ENCODE data around the gene MAP1B.

MAP1B gene

GRCh38 chr5:72199681-72200080 is 92.4 kb downstream of the MAP1B start:
- Mint-ChIP-seq H3K4me1 (ENCODE audit: low read depth) (peaks cover 9% of the 10 kb centered on the region), H3K27ac (no peak overlapping the region), H3K27me3 (peaks cover 2% of the 10 kb centered on the region), H3K36me3 (no peaks in the 10 kb centered on the region), H3K4me3 (no peak overlapping the region), H3K9me3 (ENCODE audit: low read depth) (no peaks in the 10 kb centered on the region)

GRCh38 chr5:72202331-72202825 is 95.1 kb downstream of the MAP1B start:
- H3K36me3 Mint-ChIP-seq, result peaks cover 3% of the 10 kb centered on the region
- H3K4me3 Mint-ChIP-seq, result no peak overlapping the region
- no peak overlapping the region for H3K27ac Mint-ChIP-seq
- no peaks in the 10 kb centered on the region for H3K4me1 Mint-ChIP-seq (ENCODE audit: low read depth)
- H3K9me3 Mint-ChIP-seq (ENCODE audit: low read depth), result no peaks in the 10 kb centered on the region
- no peaks in the 10 kb centered on the region for H3K27me3 Mint-ChIP-seq

GRCh38 chr5:72203251-72203845 is 96.1 kb downstream of the MAP1B start:
- Mint-ChIP-seq H3K27ac (no peak overlapping the region), H3K27me3 (no peaks in the 10 kb centered on the region), H3K4me3 (no peak overlapping the region), H3K36me3 (peaks cover 6% of the 10 kb centered on the region), H3K9me3 (ENCODE audit: low read depth) (no peaks in the 10 kb centered on the region), H3K4me1 (ENCODE audit: low read depth) (no peaks in the 10 kb centered on the region)

- no peak overlapping the region for H3K4me3 Mint-ChIP-seq
- H3K36me3 Mint-ChIP-seq, result peaks cover 6% of the 10 kb centered on the region
- H3K4me1 Mint-ChIP-seq (ENCODE audit: low read depth), result no peaks in the 10 kb centered on the region
- H3K27me3 Mint-ChIP-seq, result no peaks in the 10 kb centered on the region
- no peak overlapping the region for H3K27ac Mint-ChIP-seq
- H3K9me3 Mint-ChIP-seq (ENCODE audit: low read depth), result no peaks in the 10 kb centered on the region
These were observed 97.7 kb downstream of the MAP1B start for GRCh38 chr5:72204946-72205345.

GRCh38 chr5:72205431-72206009 is 98.2 kb downstream of the MAP1B start:
- H3K9me3 Mint-ChIP-seq (ENCODE audit: low read depth), result no peaks in the 10 kb centered on the region
- H3K27ac Mint-ChIP-seq, result no peak overlapping the region

GRCh38 chr5:72206160-72206559 is 98.9 kb downstream of the MAP1B start:
- Mint-ChIP-seq H3K27ac (no peak overlapping the region), H3K4me1 (ENCODE audit: low read depth) (no peaks in the 10 kb centered on the region), H3K4me3 (no peak overlapping the region), H3K9me3 (ENCODE audit: low read depth) (no peaks in the 10 kb centered on the region), H3K27me3 (no peaks in the 10 kb centered on the region), H3K36me3 (peaks cover 6% of the 10 kb centered on the region)

More at GRCh38 chr5:72205431-72206009, 98.2 kb downstream of the MAP1B start:
- Mint-ChIP-seq H3K4me1 (ENCODE audit: low read depth) (no peaks in the 10 kb centered on the region), H3K4me3 (no peak overlapping the region), H3K36me3 (peaks cover 6% of the 10 kb centered on the region), H3K27me3 (no peaks in the 10 kb centered on the region)

GRCh38 chr5:72206994-72207393 is 99.7 kb downstream of the MAP1B start:
- peaks cover 6% of the 10 kb centered on the region for H3K36me3 Mint-ChIP-seq
- H3K9me3 Mint-ChIP-seq (ENCODE audit: low read depth), result no peaks in the 10 kb centered on the region
- no peak overlapping the region for H3K27ac Mint-ChIP-seq
- no peaks in the 10 kb centered on the region for H3K4me1 Mint-ChIP-seq (ENCODE audit: low read depth)
- no peaks in the 10 kb centered on the region for H3K27me3 Mint-ChIP-seq
- H3K4me3 Mint-ChIP-seq, result no peak overlapping the region

- Mint-ChIP-seq H3K27ac (no peak overlapping the region), H3K36me3 (peaks cover 6% of the 10 kb centered on the region), H3K4me3 (no peak overlapping the region), H3K4me1 (ENCODE audit: low read depth) (no peaks in the 10 kb centered on the region), H3K9me3 (ENCODE audit: low read depth) (no peaks in the 10 kb centered on the region), H3K27me3 (no peaks in the 10 kb centered on the region)
These were observed 101.2 kb downstream of the MAP1B start for GRCh38 chr5:72208324-72208926.

GRCh38 chr5:72209147-72210115 is 102.2 kb downstream of the MAP1B start:
- no peak overlapping the region for H3K27ac Mint-ChIP-seq
- no peaks in the 10 kb centered on the region for H3K9me3 Mint-ChIP-seq (ENCODE audit: low read depth)
- H3K36me3 Mint-ChIP-seq, result peaks cover 8% of the 10 kb centered on the region
- no peak overlapping the region for H3K4me3 Mint-ChIP-seq
- no peaks in the 10 kb centered on the region for H3K27me3 Mint-ChIP-seq
- no peaks in the 10 kb centered on the region for H3K4me1 Mint-ChIP-seq (ENCODE audit: low read depth)

- H3K4me3 Mint-ChIP-seq, result no peak overlapping the region
- no peaks in the 10 kb centered on the region for H3K4me1 Mint-ChIP-seq (ENCODE audit: low read depth)
- H3K9me3 Mint-ChIP-seq (ENCODE audit: low read depth), result no peaks in the 10 kb centered on the region
- no peak overlapping the region for H3K27ac Mint-ChIP-seq
- H3K36me3 Mint-ChIP-seq, result peaks cover 8% of the 10 kb centered on the region
- H3K27me3 Mint-ChIP-seq, result no peaks in the 10 kb centered on the region
These were observed 103.8 kb downstream of the MAP1B start for GRCh38 chr5:72210888-72211678.

- H3K4me1 Mint-ChIP-seq (ENCODE audit: low read depth), result no peaks in the 10 kb centered on the region
- H3K27me3 Mint-ChIP-seq, result no peaks in the 10 kb centered on the region
- H3K4me3 Mint-ChIP-seq, result no peak overlapping the region
These were observed 104.9 kb downstream of the MAP1B start for GRCh38 chr5:72212171-72212570.

GRCh38 chr5:72213482-72213881 is 106.2 kb downstream of the MAP1B start:
- Mint-ChIP-seq H3K9me3 (ENCODE audit: low read depth) (no peaks in the 10 kb centered on the region), H3K27me3 (no peaks in the 10 kb centered on the region), H3K4me1 (ENCODE audit: low read depth) (no peaks in the 10 kb centered on the region), H3K4me3 (no peak overlapping the region), H3K36me3 (peaks cover 10% of the 10 kb centered on the region), H3K27ac (no peak overlapping the region)

More at GRCh38 chr5:72212171-72212570, 104.9 kb downstream of the MAP1B start:
- Mint-ChIP-seq H3K9me3 (ENCODE audit: low read depth) (no peaks in the 10 kb centered on the region), H3K36me3 (peaks cover 8% of the 10 kb centered on the region), H3K27ac (no peak overlapping the region)

GRCh38 chr5:72214168-72214567 is 106.9 kb downstream of the MAP1B start:
- Mint-ChIP-seq H3K36me3 (peaks cover 15% of the 10 kb centered on the region), H3K9me3 (ENCODE audit: low read depth) (no peaks in the 10 kb centered on the region), H3K27me3 (no peaks in the 10 kb centered on the region), H3K4me3 (no peak overlapping the region), H3K27ac (no peak overlapping the region), H3K4me1 (ENCODE audit: low read depth) (no peaks in the 10 kb centered on the region)

- Mint-ChIP-seq H3K9me3 (ENCODE audit: low read depth) (no peaks in the 10 kb centered on the region), H3K4me3 (no peak overlapping the region)
These were observed 109.5 kb downstream of the MAP1B start for GRCh38 chr5:72216756-72217155.

More at GRCh38 chr5:72216756-72217155, 109.5 kb downstream of the MAP1B start:
- Mint-ChIP-seq H3K36me3 (peaks cover 24% of the 10 kb centered on the region), H3K27me3 (no peaks in the 10 kb centered on the region), H3K4me1 (ENCODE audit: low read depth) (no peaks in the 10 kb centered on the region), H3K27ac (no peak overlapping the region)

All from activated naive CD8-positive, alpha-beta T cell (primary cell).